ENCODE results near the gene DNAH17. TPM values are rescaled to one million over a fixed set of nuclear protein-coding genes. Genes with fewer than 3 reads are reported as not detected.

DNAH17 gene
- total RNA-seq, 4 donors from 2014 or later = under 0.01 TPM; not detected in 3

- H3K27ac ChIP-seq = no peak overlapping the region
- in situ Hi-C loops (cut with MboI; ENCODE audit: low pct_ligation_motif_present in 1 of 4, low pct_unique_long_range_greater_than_20kb in 1 of 4, low sequenced_read_pairs in 3 of 4) = no loop called here
- no peak overlapping the region for H3K4me3 ChIP-seq
- WGBS, 2 donors (ENCODE audit: low coverage in 1 of 2) = 48% methylated on average over 3 of the region's 3 CpGs; no CpG with 5 or more reads in 1 of the 2 donors
- no peak for TF ChIP-seq EP300 (IDR thresholded peaks at IDR 0.05; ENCODE audit: low read depth)
- TF ChIP-seq CTCF (IDR thresholded peaks at IDR 0.05) = no peak
- TF ChIP-seq POLR2A (IDR thresholded peaks at IDR 0.05) = no peak
- TF ChIP-seq POLR2AphosphoS5 (IDR thresholded peaks at IDR 0.05) = no peak
- DNase-seq = no peak
- H3K27me3 ChIP-seq = no peaks in the 10 kb centered on the region
- no peaks in the 10 kb centered on the region for H3K9me3 ChIP-seq
- intact Hi-C loops (cut with DNase I; ENCODE audit: low total_unique reads) = no loop called here
- H3K4me1 ChIP-seq = peaks cover 0 to 6% (median 0%) of the 10 kb centered on the region in 4 donors
- H3K36me3 ChIP-seq = no peaks in the 10 kb centered on the region
These were observed 28.2 kb upstream of the DNAH17 start for GRCh38 chr17:78605429-78605828.

GRCh38 chr17:78602246-78602645 lies 25.1 kb upstream of the DNAH17 start:
- intact Hi-C loops (cut with DNase I; ENCODE audit: low total_unique reads) = no loop called here
- peaks cover 0 to 11% (median 1%) of the 10 kb centered on the region in 4 donors for H3K4me1 ChIP-seq
- H3K4me3 ChIP-seq = no peak overlapping the region
- TF ChIP-seq EP300 (IDR thresholded peaks at IDR 0.05; ENCODE audit: low read depth) (no peak), POLR2A (IDR thresholded peaks at IDR 0.05) (no peak), POLR2AphosphoS5 (IDR thresholded peaks at IDR 0.05) (no peak), CTCF (IDR thresholded peaks at IDR 0.05) (no peak)
- H3K36me3 ChIP-seq = no peaks in the 10 kb centered on the region
- no peaks in the 10 kb centered on the region for H3K9me3 ChIP-seq
- no peak overlapping the region for H3K27ac ChIP-seq
- no peaks in the 10 kb centered on the region for H3K27me3 ChIP-seq
- WGBS, 2 donors (ENCODE audit: low coverage in 1 of 2) = 85% methylated on average over 6 of the region's 6 CpGs; no CpG with 5 or more reads in 1 of the 2 donors
- DNase-seq = no peak
- in situ Hi-C loops (cut with MboI; ENCODE audit: low pct_ligation_motif_present in 1 of 4, low pct_unique_long_range_greater_than_20kb in 1 of 4, low sequenced_read_pairs in 3 of 4) = no loop called here

GRCh38 chr17:78601577-78602190 lies 24.5 kb upstream of the DNAH17 start:
- Histone ChIP-seq H3K4me3 (no peak overlapping the region), H3K36me3 (no peaks in the 10 kb centered on the region), H3K27ac (no peak overlapping the region), H3K27me3 (no peaks in the 10 kb centered on the region), H3K4me1 (peaks cover 0 to 11% (median 1%) of the 10 kb centered on the region in 4 donors), H3K9me3 (no peaks in the 10 kb centered on the region)
- TF ChIP-seq POLR2A (IDR thresholded peaks at IDR 0.05) (no peak), CTCF (IDR thresholded peaks at IDR 0.05) (no peak), POLR2AphosphoS5 (IDR thresholded peaks at IDR 0.05) (no peak), EP300 (IDR thresholded peaks at IDR 0.05; ENCODE audit: low read depth) (no peak)
- 83 to 84% methylated on average over 3 to 9 of the region's 9 CpGs for WGBS, 2 donors (ENCODE audit: low coverage in 1 of 2)
- no peak for DNase-seq
- in situ Hi-C loops (cut with MboI; ENCODE audit: low pct_ligation_motif_present in 1 of 4, low pct_unique_long_range_greater_than_20kb in 1 of 4, low sequenced_read_pairs in 3 of 4) = no loop called here
- intact Hi-C loops (cut with DNase I; ENCODE audit: low total_unique reads) = loop anchor here (2.0 kb wide), 1 partner anchor 57 kb away; no protein-coding TSS in a partner anchor

- Histone ChIP-seq H3K27ac (no peak overlapping the region), H3K4me1 (peaks cover 0 to 9% (median 1%) of the 10 kb centered on the region in 4 donors), H3K27me3 (no peaks in the 10 kb centered on the region), H3K36me3 (no peaks in the 10 kb centered on the region), H3K4me3 (no peak overlapping the region), H3K9me3 (no peaks in the 10 kb centered on the region)
- TF ChIP-seq EP300 (IDR thresholded peaks at IDR 0.05; ENCODE audit: low read depth) (no peak), CTCF (IDR thresholded peaks at IDR 0.05) (no peak), POLR2AphosphoS5 (IDR thresholded peaks at IDR 0.05) (no peak), POLR2A (IDR thresholded peaks at IDR 0.05) (no peak)
- in situ Hi-C loops (cut with MboI; ENCODE audit: low pct_ligation_motif_present in 1 of 4, low pct_unique_long_range_greater_than_20kb in 1 of 4, low sequenced_read_pairs in 3 of 4) = no loop called here
- 16 to 61% methylated on average over 3 to 10 of the region's 10 CpGs for WGBS, 2 donors (ENCODE audit: low coverage in 1 of 2)
- intact Hi-C loops (cut with DNase I; ENCODE audit: low total_unique reads) = loop anchor here (2.0 kb wide), 1 partner anchor 55 kb away; no protein-coding TSS in a partner anchor
- no peak for DNase-seq
These were observed 23.1 kb upstream of the DNAH17 start for GRCh38 chr17:78600181-78600721.

All from transverse colon (tissue), 4 donors.